Stimulated activated CD8-positive, alpha-beta memory T cell treated with anti-CD3 and anti-CD28 coated beads, Interleukin-12 subunit alpha, Interleukin-12 subunit beta, amount 100 ng/mL, for 24 hours (primary cell): ENCODE results near the gene CRMP1.

Experiments
- DNase-seq: peaks from one replicate; pipeline ENCODE4 v3.0.0-alpha.2; 2020; ENCODE audit errors: extremely low read depth

The CRMP1 gene

DNA sequence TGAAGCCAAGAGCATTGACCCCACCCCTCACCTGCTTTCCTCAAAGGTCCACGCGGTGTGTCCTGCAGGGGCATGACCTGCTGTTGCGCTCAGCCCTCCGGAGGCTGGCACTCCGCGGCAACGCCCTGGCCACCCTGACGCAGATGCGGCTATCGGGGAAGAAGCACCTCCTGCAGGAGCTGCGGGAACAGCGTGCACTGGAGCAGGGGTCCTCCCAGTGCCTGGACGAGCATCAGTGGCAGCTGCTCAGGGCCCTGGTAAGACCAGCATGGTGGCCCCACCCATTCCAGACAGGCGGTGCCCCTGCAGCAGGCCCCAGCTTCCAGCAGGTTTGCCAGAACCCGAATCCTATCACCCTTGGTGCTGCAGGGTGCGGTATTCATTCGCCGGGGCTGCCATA lies 95.9 kb downstream of the CRMP1 start:
- no peak for DNase-seq

DNA sequence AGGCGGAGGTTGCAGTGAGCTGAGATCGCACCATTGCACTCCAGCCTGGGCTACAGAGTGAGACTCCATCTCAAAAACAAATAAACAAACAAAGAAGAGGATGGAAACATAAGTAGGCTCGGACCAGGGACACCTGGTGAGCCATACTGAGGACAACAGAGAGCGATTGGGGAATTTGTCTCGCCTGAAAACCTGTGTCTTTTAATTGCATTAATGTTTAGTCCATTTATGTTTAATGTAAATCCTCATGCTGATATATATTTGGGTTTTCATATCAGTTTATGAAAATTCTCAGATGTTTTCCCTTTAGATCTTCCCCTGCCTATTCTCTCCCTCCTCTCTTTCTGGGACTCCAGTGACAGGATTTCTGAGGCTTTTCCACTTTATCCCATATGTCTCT lies 97.3 kb downstream of the CRMP1 start:
- DNase-seq = no peak

DNA sequence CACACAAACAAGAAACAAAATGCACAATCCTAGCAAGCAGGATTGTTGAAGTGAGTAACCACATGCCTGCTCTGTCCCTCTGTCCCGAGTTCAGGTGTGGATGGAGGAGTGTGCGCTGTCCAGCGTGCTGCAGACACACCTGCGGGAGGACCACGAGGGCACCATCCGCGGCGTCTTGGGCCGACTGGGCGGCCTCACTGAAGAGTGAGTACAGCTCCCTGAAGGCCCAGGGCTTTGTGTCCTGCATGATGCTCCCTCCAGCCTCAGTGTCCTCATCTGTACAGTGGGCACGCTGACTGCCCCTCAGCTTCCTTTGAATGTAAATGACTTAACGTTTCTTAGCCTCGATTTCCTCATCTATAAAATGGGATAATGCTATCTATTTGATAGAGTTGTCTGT lies 99.4 kb downstream of the CRMP1 start:
- no peak for DNase-seq

DNA sequence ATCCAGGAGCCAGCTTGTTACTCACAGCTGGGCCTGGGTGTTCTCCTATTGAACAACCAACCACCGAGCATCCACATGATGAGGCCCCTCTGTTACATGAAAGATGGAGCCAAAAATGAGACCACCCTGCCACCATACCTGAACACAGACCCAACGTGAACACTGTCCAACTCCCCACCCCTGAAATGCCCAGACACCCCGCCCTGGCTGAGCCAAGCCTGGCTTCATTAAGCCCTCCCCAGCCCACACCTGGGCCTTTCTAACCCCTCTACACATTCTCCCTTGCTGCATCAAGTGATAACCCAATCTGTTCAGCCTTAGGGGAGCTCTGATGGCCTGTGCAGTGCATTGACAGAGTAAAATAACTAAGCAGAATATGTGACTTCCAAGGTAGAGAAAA lies 101.2 kb downstream of the CRMP1 start:
- no peak for DNase-seq

DNA sequence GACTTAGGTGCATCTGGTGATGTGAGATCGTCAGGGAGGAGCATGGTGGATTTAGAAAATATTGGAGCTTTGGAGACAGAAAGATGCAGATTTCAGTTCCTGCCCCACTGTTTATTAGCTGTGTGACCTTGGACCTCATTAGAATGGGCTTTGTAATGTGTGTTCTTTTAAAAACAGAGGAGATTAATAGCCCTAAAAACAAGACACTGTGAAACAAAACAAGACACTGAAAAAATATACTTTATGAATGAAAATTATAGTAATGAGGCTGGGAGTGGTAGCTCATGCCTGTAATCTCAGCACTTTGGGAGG lies 102.4 kb downstream of the CRMP1 start:
- no peak for DNase-seq

DNA sequence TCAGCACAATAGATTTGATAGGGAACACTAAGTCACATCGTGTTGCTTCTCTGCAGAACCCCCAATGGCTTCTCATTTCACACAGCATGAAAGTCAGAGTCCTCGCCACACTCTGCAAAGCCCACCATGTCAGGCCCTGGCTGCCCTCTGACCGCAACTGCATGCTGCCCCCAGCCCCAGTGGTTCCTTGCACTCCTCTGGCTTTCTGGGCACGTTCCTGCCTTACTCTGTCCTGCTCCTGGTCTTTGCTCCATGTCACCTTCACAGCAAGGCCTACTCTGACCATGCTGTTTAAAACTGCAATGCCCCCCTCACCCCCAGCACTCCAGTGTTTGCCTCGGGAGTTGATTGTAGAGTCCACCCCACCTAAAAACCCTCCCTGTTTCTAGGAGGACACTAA lies 103.7 kb downstream of the CRMP1 start:
- DNase-seq = no peak

DNA sequence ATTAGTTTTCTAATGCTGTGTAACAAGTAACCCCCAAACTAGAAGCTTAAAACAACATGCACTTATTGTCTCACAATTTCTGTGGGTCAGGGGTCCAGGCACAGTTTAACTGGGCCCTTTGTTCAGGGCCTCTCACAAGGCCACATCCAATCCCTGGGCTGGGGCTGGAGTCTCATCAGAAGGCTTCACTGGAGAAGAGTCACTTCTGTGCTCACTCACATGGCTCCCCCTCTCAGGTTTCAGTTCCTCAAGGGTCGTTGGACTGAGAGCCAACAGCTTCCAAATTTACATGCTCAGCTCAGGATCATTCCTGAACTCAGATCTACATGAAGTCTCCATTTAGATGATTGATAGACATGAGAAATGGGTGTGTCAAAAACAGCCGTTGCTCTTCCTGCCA lies 104.7 kb downstream of the CRMP1 start:
- no peak for DNase-seq

DNA sequence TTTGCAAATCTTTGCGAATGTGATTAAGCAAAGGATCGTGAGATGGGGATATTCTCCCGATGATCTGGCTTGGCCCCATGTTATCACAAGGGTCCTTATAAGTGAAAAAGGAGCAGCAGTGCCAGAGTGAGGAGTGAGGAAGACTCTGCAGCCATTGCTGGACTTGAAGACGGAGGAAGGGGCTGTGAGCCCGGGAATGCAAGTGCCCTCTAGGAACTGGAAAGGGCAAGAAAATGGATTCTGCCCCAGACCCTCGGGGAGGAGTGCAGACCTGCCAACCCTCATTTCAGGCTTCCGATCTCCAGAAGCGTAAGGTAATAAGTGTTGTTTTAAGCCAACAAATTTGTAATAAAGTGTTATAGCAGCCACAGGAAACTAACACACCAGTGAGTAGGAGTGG lies 105.6 kb downstream of the CRMP1 start:
- no peak for DNase-seq

DNA sequence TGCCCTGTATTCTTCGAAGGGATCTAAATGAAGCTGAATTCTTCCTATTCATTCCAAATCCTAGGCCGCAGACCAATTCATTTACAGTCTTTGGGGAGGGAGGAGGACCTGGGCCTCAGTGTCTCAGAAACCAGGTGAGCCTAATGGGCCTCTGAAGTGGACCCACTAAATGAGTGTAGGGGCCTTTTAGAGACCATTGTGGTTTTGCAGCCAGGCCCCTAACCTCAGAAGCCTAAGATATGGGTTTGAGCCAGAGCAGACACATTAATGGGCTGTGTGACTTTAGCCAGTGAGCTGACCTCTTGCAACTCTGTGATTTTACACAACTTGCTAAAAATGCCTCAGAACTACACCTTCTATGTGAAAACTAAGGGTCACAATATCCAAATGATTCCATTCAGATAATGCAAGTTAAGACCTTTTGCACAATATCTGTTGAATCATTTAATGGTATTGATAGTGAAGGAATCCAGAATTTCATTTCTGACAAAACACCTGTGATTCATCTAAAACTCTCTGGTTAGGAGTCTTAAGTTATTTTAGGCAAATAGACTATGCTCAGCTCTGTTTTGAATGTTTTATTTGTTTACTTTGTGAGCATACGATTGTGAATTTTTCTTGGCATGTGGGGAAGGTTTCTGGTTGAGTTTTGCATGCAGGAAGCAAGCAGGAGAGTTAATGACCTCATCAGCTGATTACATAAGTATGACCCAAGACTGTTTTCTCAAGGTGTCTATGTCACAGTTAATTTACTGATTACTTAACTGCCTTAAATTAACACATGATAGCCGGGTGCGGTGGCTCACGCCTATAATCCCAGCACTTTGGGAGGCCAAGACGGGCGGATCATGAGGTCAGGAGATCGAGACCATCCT lies 106.8 kb downstream of the CRMP1 start:
- DNase-seq = no peak

DNA sequence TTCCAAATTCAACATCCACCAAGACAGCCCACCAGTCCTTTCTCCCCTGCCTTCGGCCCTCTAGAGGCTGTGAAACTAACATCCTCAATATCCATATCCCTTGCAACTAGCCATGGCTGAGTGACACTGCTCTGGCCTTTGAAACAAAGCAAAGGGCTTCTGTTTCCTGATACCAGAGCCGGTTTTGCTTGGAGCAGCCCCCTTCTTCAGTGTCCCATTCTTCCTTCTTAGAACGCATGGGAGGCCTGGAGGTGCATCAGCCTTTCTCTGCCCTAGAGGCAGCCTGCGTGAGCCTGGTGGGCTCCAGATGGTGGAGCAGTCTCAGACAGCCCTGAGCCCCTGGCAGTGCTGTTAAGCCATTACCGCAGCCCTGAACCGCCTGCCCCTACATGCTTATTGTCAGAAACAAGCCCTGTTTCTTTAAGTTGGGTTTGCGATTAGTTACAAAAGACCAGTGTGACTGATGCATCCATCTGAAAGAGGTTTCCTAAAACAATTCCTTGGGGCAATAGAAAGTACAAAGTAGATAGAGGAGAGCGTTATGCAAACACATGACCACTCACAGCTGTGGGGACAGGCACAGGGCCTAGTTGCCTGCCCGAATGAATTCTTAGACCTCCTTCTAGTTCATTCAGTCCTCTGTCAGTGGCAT lies 107.8 kb downstream of the CRMP1 start:
- no peak for DNase-seq

DNA sequence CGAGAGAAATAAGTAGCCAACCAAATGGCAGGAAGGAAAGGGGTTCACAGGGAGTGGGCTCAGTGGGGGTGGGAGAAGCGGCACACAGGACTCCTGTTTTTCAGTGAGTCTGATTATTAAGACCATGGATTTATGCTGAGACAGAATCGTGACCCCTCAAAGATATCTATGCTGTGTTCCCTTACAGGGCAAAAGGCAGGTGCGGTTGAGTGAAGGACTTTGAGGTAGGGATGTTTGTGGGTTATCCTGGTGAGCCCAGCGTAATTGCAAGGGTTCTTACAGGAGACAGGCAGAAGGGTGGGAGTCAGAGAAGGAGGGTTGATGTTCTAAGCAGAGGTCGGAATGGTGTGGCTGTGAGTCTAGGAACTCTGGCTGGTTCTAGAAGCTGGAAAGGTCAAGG lies 108.9 kb downstream of the CRMP1 start:
- no peak for DNase-seq

DNA sequence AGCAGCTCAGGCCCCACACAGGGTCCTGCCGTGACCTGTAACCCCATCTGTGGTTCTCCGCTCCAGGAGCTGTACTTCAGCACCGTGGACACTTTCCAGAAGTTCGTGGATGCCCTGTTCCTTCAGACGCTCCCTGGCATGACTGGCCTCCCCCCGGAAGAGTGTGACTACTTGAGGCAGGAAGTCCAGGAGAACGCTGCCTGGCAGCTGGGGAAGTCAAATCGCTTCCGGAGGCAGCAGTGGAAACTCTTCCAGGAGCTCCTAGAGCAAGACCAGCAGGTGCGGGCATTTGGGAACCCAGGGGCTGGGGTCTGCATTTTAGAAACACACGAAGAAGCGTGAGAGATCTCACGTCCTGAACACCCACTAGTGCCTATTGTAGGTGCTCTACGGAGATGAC lies 109.4 kb downstream of the CRMP1 start:
- no peak for DNase-seq

DNA sequence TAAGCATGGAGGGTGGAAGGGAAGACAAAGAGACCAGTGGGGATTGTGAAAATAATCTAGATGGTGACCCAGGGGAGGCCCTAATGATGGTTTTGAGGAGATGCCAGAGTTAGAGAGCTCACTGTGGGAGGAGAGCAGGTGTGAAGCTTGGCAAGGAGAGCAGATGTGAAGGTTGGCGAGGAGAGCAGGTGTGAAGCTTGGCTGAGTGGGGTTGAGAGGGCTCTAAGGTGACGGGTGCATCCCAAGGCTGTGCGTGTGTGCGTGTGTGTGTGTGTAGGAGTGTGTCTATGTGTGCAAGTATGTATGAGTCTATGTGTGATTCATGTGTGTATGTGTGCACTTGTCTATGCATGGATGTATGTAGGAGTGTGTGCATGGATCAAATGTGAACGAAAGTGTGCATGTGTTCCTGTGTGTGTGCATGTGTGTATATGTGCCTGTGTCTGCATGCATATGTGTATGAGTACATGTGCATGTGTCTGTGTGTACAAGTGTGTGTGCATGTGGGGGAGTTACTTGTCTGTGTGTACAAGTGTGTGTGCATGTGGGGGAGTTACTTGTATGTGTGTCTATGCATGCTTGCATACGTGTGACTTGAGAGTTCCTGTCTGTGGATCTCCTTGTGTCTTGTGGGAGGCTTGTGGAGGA lies 109.9 kb downstream of the CRMP1 start:
- no peak for DNase-seq

DNA sequence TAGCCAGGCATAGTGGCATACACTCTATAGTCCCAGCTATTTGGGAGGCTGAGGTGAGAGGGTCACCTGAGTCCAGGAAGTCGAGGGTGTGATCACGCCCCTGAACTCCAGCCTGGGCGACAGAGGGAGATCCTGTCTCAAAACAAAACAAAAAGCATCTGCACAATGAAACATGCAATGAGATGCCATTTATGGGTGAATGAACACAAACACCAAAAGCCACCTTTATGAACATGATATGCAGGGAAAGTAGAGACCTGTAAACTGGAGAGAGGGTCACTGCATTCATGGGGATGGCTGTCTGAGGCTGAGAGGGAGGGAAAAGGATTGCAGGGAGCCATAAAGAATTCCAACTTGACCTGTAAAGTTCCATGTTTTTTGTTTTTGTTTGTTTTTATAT lies 111.2 kb downstream of the CRMP1 start:
- no peak for DNase-seq

DNA sequence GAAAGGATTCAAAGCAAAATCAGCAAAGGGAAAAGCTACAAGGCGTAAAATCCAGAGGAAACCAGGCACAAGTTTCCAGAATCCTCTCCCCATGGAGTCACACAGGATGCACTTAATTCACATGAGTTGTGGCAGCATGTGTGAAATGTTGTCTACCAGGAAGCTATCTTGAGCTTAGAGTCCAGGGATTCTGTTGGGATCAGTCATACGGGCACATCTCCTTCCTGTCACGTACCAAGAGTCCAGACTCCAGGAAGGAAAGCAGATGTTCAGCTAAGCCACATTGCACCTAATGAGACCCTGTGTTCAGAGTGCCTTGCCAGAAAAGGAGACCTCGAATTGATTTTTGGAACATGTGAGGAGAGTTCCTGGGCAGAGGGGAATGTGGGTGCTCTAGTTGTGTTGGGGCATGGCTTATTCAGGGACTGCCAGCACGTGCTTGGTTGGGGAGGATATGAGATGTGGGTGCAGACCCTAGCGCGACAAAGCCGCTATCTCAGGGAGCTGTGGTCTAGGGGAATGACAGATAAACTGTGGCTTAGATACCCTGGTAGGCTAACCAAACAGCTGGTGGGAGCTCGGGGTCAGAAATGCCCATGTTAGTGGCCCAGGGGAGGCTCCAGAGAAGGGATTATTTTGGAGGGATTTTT lies 111.9 kb downstream of the CRMP1 start:
- no peak for DNase-seq

DNA sequence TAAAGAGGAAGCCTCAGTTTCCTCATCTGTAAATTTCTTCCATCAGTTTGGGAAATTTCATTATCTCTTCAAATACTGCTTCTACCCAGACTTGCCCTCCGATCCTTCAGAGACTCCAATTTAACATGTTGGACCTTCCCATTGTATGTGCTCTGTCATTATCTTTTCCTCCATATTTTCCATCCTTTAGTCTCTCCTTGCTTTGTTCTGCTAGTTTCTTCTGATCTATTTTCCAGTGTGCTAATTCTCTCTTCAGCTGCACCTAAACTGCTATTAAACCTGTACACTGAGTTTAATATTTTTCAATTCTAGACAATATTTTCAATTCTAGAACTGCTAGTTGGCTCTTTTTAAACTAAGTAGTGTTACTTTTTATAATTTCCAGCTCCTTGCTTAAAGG lies 116.4 kb downstream of the CRMP1 start:
- no peak for DNase-seq

DNA sequence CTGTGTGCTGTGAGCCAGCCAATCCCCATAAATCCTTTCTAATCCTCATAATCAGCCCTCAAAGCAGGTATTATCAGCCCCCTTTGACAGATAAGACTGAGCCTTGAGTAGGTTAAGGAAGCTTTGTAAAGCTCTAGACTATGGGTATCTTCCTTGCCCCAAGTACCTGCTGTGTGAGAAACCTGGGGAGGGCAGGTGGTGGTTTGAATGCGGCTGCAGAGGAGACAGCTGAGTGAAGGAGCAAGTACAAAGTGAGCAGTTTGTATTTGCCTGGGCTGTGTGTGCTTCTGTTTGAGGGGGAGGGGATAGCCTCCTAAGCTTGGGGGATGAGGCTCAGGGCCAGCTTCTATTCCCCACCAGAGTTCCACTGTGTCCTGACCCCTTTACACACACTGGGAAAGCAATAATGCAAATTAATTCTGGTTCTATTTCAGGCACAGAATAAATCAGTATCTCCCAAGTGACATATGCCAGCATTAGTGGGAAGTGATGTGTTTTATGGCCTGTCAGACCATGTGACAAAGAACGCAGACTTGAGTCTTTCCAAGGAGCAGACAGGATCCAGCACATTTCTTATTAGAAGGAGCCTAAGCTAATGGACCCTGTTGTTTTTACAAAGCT lies 118.4 kb downstream of the CRMP1 start:
- DNase-seq = no peak

DNA sequence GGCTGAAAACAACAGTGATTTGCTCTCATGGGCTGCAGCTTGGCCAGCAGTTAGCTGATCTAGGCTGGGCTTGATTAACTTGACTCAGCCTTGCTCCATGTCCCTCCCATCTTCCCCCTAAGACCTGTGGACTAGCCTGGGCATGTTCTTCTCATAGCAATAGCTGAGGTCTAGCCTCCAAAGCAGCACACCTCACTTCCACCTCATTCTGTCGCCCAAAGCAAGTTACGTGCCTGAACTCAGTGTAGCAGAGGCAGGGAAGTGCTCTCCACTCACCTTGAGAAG lies 119.7 kb downstream of the CRMP1 start:
- DNase-seq = no peak

DNA sequence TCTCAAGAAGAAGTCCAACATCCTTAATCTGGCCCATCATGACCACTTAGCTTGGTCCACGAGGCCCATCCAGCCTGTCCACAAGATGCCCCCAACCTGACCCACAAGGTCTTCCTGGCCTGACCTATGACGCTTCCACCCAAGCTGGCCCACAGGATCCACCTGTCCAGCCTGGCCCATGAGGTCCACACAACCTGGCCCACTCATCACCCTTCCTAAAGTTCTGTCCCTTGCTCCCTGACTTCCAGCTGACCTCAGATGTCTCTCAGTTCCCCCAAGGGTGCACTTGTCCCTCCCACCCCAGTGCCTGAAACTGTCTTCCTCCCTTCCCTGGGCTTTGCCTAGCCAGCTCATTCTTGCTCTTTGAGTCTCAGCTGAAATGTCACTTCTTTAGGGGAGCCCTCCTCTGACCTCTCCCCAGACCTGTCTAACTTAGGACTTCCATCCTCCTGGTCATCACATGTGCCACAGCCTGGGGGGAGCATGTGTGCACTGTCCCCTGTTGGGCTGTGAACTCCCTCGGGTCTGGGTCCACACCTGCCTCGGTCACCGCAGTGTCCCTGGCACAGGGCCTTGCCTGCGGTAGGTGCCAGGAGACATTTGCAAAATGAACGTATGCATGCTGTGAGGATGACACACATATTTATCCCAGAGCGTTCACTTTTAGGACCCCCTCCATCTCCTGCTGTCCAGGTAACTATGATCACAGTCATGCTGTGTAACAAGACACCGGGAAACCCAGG lies 120.2 kb downstream of the CRMP1 start:
- no peak for DNase-seq
